SK-N-MC (cell line): Measurements from ENCODE around the gene RASA1.
"Not testable (repeated sequence)": the region's sequence is repeated elsewhere in the genome, so short reads cannot be mapped to it uniquely, and the experiment has no call there.

Experiments used
- DNase-seq: peaks from one replicate; pipeline ENCODE4 v3.0.0-alpha.2; 2011; ENCODE audit warnings: low read depth, low spot score
- H3K27ac ChIP-seq: fragments of 200-600 bp; sonication (generic); 2 replicates; pipeline ENCODE4 v1.5.1; 2016; ENCODE audit warnings: mixed run types
- H3K36me3 ChIP-seq: fragments of 200-600 bp; sonication (generic); 2 replicates; pipeline ENCODE4 v1.6.1; 2017; ENCODE audit warnings: antibody characterized with exemption, low read length, mixed read lengths; ENCODE audit not compliant: insufficient read depth
- H3K4me3 ChIP-seq: fragments of 200-600 bp; sonication (generic); 2 replicates; pipeline ENCODE4 v1.5.1; 2016
- H3K9ac ChIP-seq: fragments of 200-600 bp; sonication (generic); 2 replicates; pipeline ENCODE4 v1.8.0; 2017; ENCODE audit warnings: mixed run types, mixed read lengths; ENCODE audit not compliant: insufficient read length
- H3K9me3 ChIP-seq: fragments of 200-600 bp; sonication (generic); 2 replicates; pipeline ENCODE4 v1.6.1; 2017; ENCODE audit warnings: low read depth, mild to moderate bottlenecking, antibody characterized with exemption, low read length, moderate library complexity, mixed read lengths
- EZH2 ChIP-seq: fragments of 200-600 bp; sonication (generic); IDR thresholded peaks from one replicate; pipeline ENCODE4 v1.6.1; 2017; ENCODE audit warnings: antibody characterized with exemption
- FOXP2 ChIP-seq: optimal IDR thresholded peaks from 2 replicates; pipeline ENCODE3; 2011; ENCODE audit warnings: mild to moderate bottlenecking, moderate library complexity; ENCODE audit not compliant: insufficient read depth; ENCODE audit errors: extremely low read length, control extremely low read depth
- POLR2AphosphoS5 ChIP-seq: IDR thresholded peaks from 2 replicates; pipeline ENCODE4 v1.6.1; 2012; ENCODE audit warnings: mild to moderate bottlenecking, low read depth, low read length, borderline replicate concordance

Gene RASA1

DNA sequence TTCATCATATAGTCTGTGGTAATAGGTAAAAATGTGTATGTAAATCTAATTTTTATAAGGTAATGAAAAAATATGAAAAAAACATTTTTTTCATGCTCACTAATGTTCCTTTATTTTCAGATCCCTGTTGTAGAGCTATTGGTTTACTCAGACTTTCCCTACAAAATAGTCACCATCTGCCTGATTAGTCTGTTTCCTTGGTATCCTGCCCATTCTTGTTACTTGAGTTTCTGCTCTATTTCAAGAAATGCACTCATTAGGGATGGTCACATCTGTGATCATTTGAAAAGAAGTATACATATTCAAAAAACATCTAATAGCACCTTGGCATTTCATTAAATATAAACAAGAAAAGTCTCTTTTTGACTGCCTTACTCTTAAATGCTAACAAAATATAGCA, 21.6 kb upstream of the RASA1 start:
- DNase-seq: no peak
- H3K4me3 ChIP-seq: no peak overlapping the region
- no peaks in the 10 kb centered on the region for H3K36me3 ChIP-seq
- H3K9me3 ChIP-seq: no peaks in the 10 kb centered on the region
- TF ChIP-seq FOXP2 (no peak), EZH2 (no peak), POLR2AphosphoS5 (no peak)
- H3K27ac ChIP-seq: no peak overlapping the region
- no peak overlapping the region for H3K9ac ChIP-seq

GRCh38 chr5:87252283-87252605, 15.4 kb upstream of the RASA1 start:
- no peaks in the 10 kb centered on the region for H3K9me3 ChIP-seq
- no peak overlapping the region for H3K9ac ChIP-seq
- TF ChIP-seq POLR2AphosphoS5 (no peak), FOXP2 (no peak), EZH2 (no peak)
- no peak for DNase-seq
- no peak overlapping the region for H3K4me3 ChIP-seq
- H3K36me3 ChIP-seq: no peaks in the 10 kb centered on the region
- H3K27ac ChIP-seq: no peak overlapping the region

DNA sequence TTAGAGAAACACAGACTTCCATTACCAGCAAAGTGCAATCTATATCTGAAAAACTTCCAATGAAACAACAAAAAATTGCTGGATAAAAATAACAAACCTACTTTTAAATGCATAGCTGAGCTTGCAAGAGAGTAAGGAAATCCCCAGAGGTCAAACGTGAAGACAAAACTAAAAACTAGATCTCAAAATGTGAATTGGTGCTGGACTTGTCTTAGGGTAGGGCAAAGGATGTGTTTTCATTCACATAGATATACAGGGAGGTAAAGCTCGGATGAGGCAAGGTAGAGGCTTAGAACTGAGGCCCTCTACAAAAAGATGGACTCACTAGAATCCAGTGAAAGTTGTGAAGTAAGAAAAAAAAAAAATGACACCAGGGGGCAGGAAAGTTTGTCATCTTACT, 13.6 kb upstream of the RASA1 start:
- Histone ChIP-seq H3K27ac (no peak overlapping the region), H3K9ac (no peak overlapping the region), H3K36me3 (no peaks in the 10 kb centered on the region), H3K9me3 (no peaks in the 10 kb centered on the region), H3K4me3 (no peak overlapping the region)
- TF ChIP-seq POLR2AphosphoS5 (no peak), FOXP2 (no peak), EZH2 (no peak)
- no peak for DNase-seq

GRCh38 chr5:87258507-87258906, 9.2 kb upstream of the RASA1 start:
- H3K4me3 ChIP-seq: no peak overlapping the region
- no peak for DNase-seq
- H3K9ac ChIP-seq: no peak overlapping the region
- H3K27ac ChIP-seq: no peak overlapping the region
- no peaks in the 10 kb centered on the region for H3K36me3 ChIP-seq
- no peaks in the 10 kb centered on the region for H3K9me3 ChIP-seq
- no peak for TF ChIP-seq POLR2AphosphoS5
- no peak for TF ChIP-seq EZH2
- TF ChIP-seq FOXP2: no peak

DNA sequence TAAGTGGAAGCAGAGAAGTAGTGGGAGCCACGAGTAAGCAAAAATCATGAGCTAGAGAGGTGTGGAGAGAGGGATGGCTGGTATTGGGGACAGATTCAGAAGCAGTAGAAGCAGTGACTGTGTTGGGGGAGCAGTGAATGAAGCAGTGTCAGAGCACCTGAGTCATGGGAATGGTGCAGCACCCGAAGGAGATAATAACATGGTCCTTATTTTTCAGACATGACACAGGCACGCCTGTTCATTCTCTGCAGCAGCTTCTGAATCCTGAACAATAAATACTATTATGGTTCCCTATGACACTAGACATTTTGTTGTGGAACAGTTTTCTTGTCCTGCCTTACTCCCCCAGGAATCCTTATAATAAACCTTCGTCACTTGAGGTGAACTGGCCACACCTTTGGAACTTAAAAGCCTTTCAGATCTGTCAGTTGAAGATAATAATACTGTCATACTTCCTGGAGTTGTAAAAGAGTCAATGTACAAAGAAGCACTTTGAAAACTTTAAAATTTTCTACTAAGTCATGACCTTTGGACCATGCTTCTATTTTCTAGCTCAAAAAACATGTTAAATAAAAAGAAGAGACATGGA, 7.0 kb upstream of the RASA1 start:
- no peak overlapping the region for H3K4me3 ChIP-seq
- no peak for TF ChIP-seq FOXP2
- no peak overlapping the region for H3K27ac ChIP-seq
- no peaks in the 10 kb centered on the region for H3K9me3 ChIP-seq
- DNase-seq: no peak
- H3K9ac ChIP-seq: no peak overlapping the region
- H3K36me3 ChIP-seq: no peaks in the 10 kb centered on the region

- H3K4me3 ChIP-seq: no peak overlapping the region
- no peak for DNase-seq
- no peak overlapping the region for H3K27ac ChIP-seq
These were observed 4.2 kb upstream of the RASA1 start for GRCh38 chr5:87263498-87263897.

GRCh38 chr5:87266914-87267573, 639 bp upstream of the RASA1 start:
- Histone ChIP-seq H3K27ac (peak overlapping the region; percentile 60; the same call in 1 of the 2 replicates), H3K9ac (peak overlapping the region; percentile 86), H3K36me3 (no peaks in the 10 kb centered on the region; the same call in 1 of the 2 replicates), H3K9me3 (no peaks in the 10 kb centered on the region), H3K4me3 (peak overlapping the region; percentile 88)
- no peak for TF ChIP-seq EZH2
- TF ChIP-seq POLR2AphosphoS5: no peak
- TF ChIP-seq FOXP2: no peak
- DNase-seq: no peak

More at GRCh38 chr5:87263498-87263897, 4.2 kb upstream of the RASA1 start:
- Histone ChIP-seq H3K9me3 (no peaks in the 10 kb centered on the region), H3K36me3 (no peaks in the 10 kb centered on the region), H3K9ac (no peak overlapping the region)
- TF ChIP-seq EZH2: no peak
- TF ChIP-seq FOXP2: no peak
- TF ChIP-seq POLR2AphosphoS5: no peak

DNA sequence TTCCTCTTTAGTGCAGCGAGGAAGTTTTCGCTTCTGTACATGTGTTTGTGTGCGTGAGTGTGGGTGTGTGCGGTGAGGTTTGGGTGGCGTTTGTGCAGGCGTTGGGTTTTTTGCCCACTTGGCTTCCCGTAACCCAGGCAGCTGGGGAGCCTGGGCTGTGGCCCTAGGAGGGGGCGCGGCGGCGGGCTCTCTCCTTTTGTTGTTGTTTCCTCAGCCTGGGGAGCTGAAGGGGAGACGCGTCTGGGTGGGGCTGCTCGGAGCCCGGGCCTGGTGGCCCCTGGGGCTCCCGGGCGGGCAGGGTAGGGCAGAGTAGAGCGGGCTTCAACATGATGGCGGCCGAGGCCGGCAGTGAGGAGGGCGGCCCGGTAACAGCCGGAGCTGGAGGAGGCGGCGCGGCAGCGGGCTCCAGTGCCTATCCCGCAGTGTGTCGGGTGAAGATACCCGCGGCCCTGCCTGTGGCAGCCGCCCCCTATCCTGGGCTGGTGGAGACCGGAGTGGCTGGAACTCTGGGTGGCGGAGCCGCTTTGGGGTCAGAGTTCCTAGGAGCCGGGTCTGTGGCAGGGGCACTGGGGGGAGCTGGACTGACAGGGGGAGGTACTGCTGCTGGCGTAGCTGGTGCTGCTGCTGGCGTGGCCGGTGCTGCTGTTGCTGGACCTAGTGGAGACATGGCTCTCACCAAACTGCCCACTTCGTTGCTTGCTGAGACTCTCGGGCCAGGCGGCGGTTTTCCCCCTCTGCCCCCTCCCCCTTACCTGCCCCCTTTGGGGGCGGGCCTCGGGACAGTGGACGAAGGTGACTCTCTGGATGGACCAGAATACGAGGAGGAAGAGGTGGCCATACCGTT, 665 bp downstream of the RASA1 start:
- peak; percentile 14 for DNase-seq
- H3K27ac ChIP-seq: peak overlapping the region; percentile 75; the same call in 1 of the 2 replicates
- peak overlapping the region; percentile 88 for H3K4me3 ChIP-seq

GRCh38 chr5:87268970-87269377, 1.3 kb downstream of the RASA1 start:
- no peaks in the 10 kb centered on the region; the same call in 1 of the 2 replicates for H3K36me3 ChIP-seq
- H3K9me3 ChIP-seq: no peaks in the 10 kb centered on the region
- peak overlapping the region; percentile 77 for H3K9ac ChIP-seq
- TF ChIP-seq POLR2AphosphoS5 (no peak), EZH2 (no peak), FOXP2 (no peak)
- DNase-seq: no peak
- H3K4me3 ChIP-seq: peak overlapping the region; percentile 88
- no peak overlapping the region for H3K27ac ChIP-seq

More for the DNA sequence above, 665 bp downstream of the RASA1 start:
- Histone ChIP-seq H3K9ac (peak overlapping the region; percentile 77), H3K36me3 (no peaks in the 10 kb centered on the region; the same call in 1 of the 2 replicates), H3K9me3 (no peaks in the 10 kb centered on the region)
- TF ChIP-seq EZH2 (no peak), POLR2AphosphoS5 (no peak), FOXP2 (no peak)

DNA sequence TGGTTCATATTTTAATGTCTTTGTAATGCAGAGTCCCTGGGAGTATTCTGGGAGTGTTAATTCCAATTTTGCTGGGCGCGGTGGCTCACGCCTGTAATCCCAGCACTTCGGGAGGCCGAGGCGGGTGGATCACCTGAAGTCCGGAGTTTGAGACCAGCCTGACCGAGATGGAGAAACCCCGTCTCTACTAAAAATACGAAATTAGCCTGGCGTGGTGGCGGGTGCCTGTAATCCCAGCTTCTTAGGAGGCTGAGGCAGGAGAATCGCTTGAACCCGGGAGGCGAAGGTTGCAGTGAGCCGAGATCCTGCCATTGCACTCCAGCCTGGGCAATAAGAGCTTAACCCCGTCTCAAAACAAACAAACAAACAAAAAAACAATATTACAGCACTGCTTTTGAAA, 3.2 kb downstream of the RASA1 start:
- not testable (repeated sequence) for H3K27ac ChIP-seq, H3K36me3 ChIP-seq, DNase-seq, H3K9me3 ChIP-seq, H3K4me3 ChIP-seq, H3K9ac ChIP-seq
